ENCODE data around the gene PKNOX2. TPM values are rescaled to one million over a fixed set of nuclear protein-coding genes. Genes with fewer than 3 reads are reported as not detected.

Gene PKNOX2
- total RNA-seq, 1 donor: under 0.01 TPM

GRCh38 chr11:125441648-125442410 lies 277.3 kb downstream of the PKNOX2 start:
- no peaks in the 10 kb centered on the region for H3K27me3 ChIP-seq (ENCODE audit: insufficient read depth, low read length)
- no peaks in the 10 kb centered on the region for H3K4me1 ChIP-seq (ENCODE audit: insufficient read depth, low read length)
- no peak overlapping the region for H3K4me3 ChIP-seq (ENCODE audit: low read length)
- no peaks in the 10 kb centered on the region for H3K9me3 ChIP-seq (ENCODE audit: low read depth, low read length)

- Histone ChIP-seq H3K4me3 (ENCODE audit: low read length) (no peak overlapping the region), H3K4me1 (ENCODE audit: insufficient read depth, low read length) (no peaks in the 10 kb centered on the region), H3K9me3 (ENCODE audit: low read depth, low read length) (no peaks in the 10 kb centered on the region)
These were observed 278.4 kb downstream of the PKNOX2 start for GRCh38 chr11:125442946-125443345.

GRCh38 chr11:125443767-125444311 lies 279.3 kb downstream of the PKNOX2 start:
- Histone ChIP-seq H3K4me1 (ENCODE audit: insufficient read depth, low read length) (no peaks in the 10 kb centered on the region), H3K9me3 (ENCODE audit: low read depth, low read length) (no peaks in the 10 kb centered on the region), H3K27me3 (ENCODE audit: insufficient read depth, low read length) (no peaks in the 10 kb centered on the region), H3K4me3 (ENCODE audit: low read length) (no peak overlapping the region)

More at GRCh38 chr11:125442946-125443345, 278.4 kb downstream of the PKNOX2 start:
- no peaks in the 10 kb centered on the region for H3K27me3 ChIP-seq (ENCODE audit: insufficient read depth, low read length)

- Histone ChIP-seq H3K4me3 (ENCODE audit: low read length) (no peak overlapping the region), H3K4me1 (ENCODE audit: insufficient read depth, low read length) (no peaks in the 10 kb centered on the region), H3K9me3 (ENCODE audit: low read depth, low read length) (no peaks in the 10 kb centered on the region), H3K27me3 (ENCODE audit: insufficient read depth, low read length) (no peaks in the 10 kb centered on the region)
These were observed 281.2 kb downstream of the PKNOX2 start for GRCh38 chr11:125445731-125446130.

GRCh38 chr11:125446279-125446678 lies 281.7 kb downstream of the PKNOX2 start:
- Histone ChIP-seq H3K9me3 (ENCODE audit: low read depth, low read length) (no peaks in the 10 kb centered on the region), H3K4me3 (ENCODE audit: low read length) (no peak overlapping the region), H3K4me1 (ENCODE audit: insufficient read depth, low read length) (no peaks in the 10 kb centered on the region), H3K27me3 (ENCODE audit: insufficient read depth, low read length) (no peaks in the 10 kb centered on the region)

GRCh38 chr11:125447721-125448120 lies 283.2 kb downstream of the PKNOX2 start:
- no peaks in the 10 kb centered on the region for H3K9me3 ChIP-seq (ENCODE audit: low read depth, low read length)

GRCh38 chr11:125448136-125448535 lies 283.6 kb downstream of the PKNOX2 start:
- Histone ChIP-seq H3K4me3 (ENCODE audit: low read length) (no peak overlapping the region), H3K9me3 (ENCODE audit: low read depth, low read length) (no peaks in the 10 kb centered on the region), H3K4me1 (ENCODE audit: insufficient read depth, low read length) (no peaks in the 10 kb centered on the region), H3K27me3 (ENCODE audit: insufficient read depth, low read length) (no peaks in the 10 kb centered on the region)

More at GRCh38 chr11:125447721-125448120, 283.2 kb downstream of the PKNOX2 start:
- H3K27me3 ChIP-seq (ENCODE audit: insufficient read depth, low read length): no peaks in the 10 kb centered on the region
- no peaks in the 10 kb centered on the region for H3K4me1 ChIP-seq (ENCODE audit: insufficient read depth, low read length)
- H3K4me3 ChIP-seq (ENCODE audit: low read length): no peak overlapping the region

- Histone ChIP-seq H3K4me3 (ENCODE audit: low read length) (no peak overlapping the region), H3K27me3 (ENCODE audit: insufficient read depth, low read length) (no peaks in the 10 kb centered on the region), H3K4me1 (ENCODE audit: insufficient read depth, low read length) (no peaks in the 10 kb centered on the region), H3K9me3 (ENCODE audit: low read depth, low read length) (no peaks in the 10 kb centered on the region)
These were observed 285.0 kb downstream of the PKNOX2 start for GRCh38 chr11:125449565-125449964.

- Histone ChIP-seq H3K9me3 (ENCODE audit: low read depth, low read length) (no peaks in the 10 kb centered on the region), H3K27me3 (ENCODE audit: insufficient read depth, low read length) (no peaks in the 10 kb centered on the region), H3K4me3 (ENCODE audit: low read length) (no peak overlapping the region), H3K4me1 (ENCODE audit: insufficient read depth, low read length) (no peaks in the 10 kb centered on the region)
These were observed 287.0 kb downstream of the PKNOX2 start for GRCh38 chr11:125451400-125452124.

- H3K9me3 ChIP-seq (ENCODE audit: low read depth, low read length): no peaks in the 10 kb centered on the region
- H3K4me1 ChIP-seq (ENCODE audit: insufficient read depth, low read length): no peaks in the 10 kb centered on the region
- no peak overlapping the region for H3K4me3 ChIP-seq (ENCODE audit: low read length)
- H3K27me3 ChIP-seq (ENCODE audit: insufficient read depth, low read length): no peaks in the 10 kb centered on the region
These were observed 287.5 kb downstream of the PKNOX2 start for GRCh38 chr11:125452125-125452470.

GRCh38 chr11:125454047-125454446 lies 289.5 kb downstream of the PKNOX2 start:
- Histone ChIP-seq H3K9me3 (ENCODE audit: low read depth, low read length) (no peaks in the 10 kb centered on the region), H3K4me3 (ENCODE audit: low read length) (no peak overlapping the region), H3K27me3 (ENCODE audit: insufficient read depth, low read length) (no peaks in the 10 kb centered on the region), H3K4me1 (ENCODE audit: insufficient read depth, low read length) (no peaks in the 10 kb centered on the region)

GRCh38 chr11:125455851-125456250 lies 291.3 kb downstream of the PKNOX2 start:
- Histone ChIP-seq H3K27me3 (ENCODE audit: insufficient read depth, low read length) (no peaks in the 10 kb centered on the region), H3K4me1 (ENCODE audit: insufficient read depth, low read length) (no peaks in the 10 kb centered on the region), H3K9me3 (ENCODE audit: low read depth, low read length) (no peaks in the 10 kb centered on the region), H3K4me3 (ENCODE audit: low read length) (no peak overlapping the region)

- no peaks in the 10 kb centered on the region for H3K4me1 ChIP-seq (ENCODE audit: insufficient read depth, low read length)
- H3K9me3 ChIP-seq (ENCODE audit: low read depth, low read length): no peaks in the 10 kb centered on the region
- H3K4me3 ChIP-seq (ENCODE audit: low read length): no peak overlapping the region
- H3K27me3 ChIP-seq (ENCODE audit: insufficient read depth, low read length): no peaks in the 10 kb centered on the region
These were observed 293.3 kb downstream of the PKNOX2 start for GRCh38 chr11:125457814-125458343.

- no peaks in the 10 kb centered on the region for H3K9me3 ChIP-seq (ENCODE audit: low read depth, low read length)
- H3K4me3 ChIP-seq (ENCODE audit: low read length): no peak overlapping the region
- H3K27me3 ChIP-seq (ENCODE audit: insufficient read depth, low read length): no peaks in the 10 kb centered on the region
- H3K4me1 ChIP-seq (ENCODE audit: insufficient read depth, low read length): no peaks in the 10 kb centered on the region
These were observed 295.7 kb downstream of the PKNOX2 start for GRCh38 chr11:125460275-125460674.

GRCh38 chr11:125463590-125464269 lies 299.2 kb downstream of the PKNOX2 start:
- Histone ChIP-seq H3K27me3 (ENCODE audit: insufficient read depth, low read length) (no peaks in the 10 kb centered on the region), H3K9me3 (ENCODE audit: low read depth, low read length) (no peaks in the 10 kb centered on the region)

More at GRCh38 chr11:125463590-125464269, 299.2 kb downstream of the PKNOX2 start:
- Histone ChIP-seq H3K4me1 (ENCODE audit: insufficient read depth, low read length) (no peaks in the 10 kb centered on the region), H3K4me3 (ENCODE audit: low read length) (no peak overlapping the region)

Data from mononuclear cell (primary cell).